Measurements from ENCODE around the gene EMP2.

EMP2 gene

DNA sequence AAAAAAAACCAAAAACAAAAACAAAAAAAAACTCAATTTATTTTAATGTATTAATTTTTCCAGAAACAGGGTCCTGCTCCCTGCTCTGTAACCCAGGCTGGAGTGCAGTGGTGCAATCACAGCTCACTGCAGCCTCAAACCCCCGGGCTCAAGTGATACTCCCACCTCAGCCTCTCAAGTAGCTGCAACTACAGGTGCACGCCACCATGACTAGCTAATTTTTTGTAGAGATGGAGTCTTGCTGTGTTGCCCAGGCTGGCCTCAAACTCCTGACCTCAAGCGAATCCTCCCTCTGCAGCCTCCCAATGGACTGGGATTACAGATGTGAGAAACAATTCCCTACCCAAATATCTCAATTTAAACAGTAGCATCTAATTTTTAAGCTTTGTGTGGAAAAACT, 25.2 kb upstream of the EMP2 start:
- TF ChIP-seq, protein P1, sequence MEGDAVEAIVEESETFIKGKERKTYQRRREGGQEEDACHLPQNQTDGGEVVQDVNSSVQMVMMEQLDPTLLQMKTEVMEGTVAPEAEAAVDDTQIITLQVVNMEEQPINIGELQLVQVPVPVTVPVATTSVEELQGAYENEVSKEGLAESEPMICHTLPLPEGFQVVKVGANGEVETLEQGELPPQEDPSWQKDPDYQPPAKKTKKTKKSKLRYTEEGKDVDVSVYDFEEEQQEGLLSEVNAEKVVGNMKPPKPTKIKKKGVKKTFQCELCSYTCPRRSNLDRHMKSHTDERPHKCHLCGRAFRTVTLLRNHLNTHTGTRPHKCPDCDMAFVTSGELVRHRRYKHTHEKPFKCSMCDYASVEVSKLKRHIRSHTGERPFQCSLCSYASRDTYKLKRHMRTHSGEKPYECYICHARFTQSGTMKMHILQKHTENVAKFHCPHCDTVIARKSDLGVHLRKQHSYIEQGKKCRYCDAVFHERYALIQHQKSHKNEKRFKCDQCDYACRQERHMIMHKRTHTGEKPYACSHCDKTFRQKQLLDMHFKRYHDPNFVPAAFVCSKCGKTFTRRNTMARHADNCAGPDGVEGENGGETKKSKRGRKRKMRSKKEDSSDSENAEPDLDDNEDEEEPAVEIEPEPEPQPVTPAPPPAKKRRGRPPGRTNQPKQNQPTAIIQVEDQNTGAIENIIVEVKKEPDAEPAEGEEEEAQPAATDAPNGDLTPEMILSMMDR (IDR thresholded peaks at IDR 0.05), result no peak

DNA sequence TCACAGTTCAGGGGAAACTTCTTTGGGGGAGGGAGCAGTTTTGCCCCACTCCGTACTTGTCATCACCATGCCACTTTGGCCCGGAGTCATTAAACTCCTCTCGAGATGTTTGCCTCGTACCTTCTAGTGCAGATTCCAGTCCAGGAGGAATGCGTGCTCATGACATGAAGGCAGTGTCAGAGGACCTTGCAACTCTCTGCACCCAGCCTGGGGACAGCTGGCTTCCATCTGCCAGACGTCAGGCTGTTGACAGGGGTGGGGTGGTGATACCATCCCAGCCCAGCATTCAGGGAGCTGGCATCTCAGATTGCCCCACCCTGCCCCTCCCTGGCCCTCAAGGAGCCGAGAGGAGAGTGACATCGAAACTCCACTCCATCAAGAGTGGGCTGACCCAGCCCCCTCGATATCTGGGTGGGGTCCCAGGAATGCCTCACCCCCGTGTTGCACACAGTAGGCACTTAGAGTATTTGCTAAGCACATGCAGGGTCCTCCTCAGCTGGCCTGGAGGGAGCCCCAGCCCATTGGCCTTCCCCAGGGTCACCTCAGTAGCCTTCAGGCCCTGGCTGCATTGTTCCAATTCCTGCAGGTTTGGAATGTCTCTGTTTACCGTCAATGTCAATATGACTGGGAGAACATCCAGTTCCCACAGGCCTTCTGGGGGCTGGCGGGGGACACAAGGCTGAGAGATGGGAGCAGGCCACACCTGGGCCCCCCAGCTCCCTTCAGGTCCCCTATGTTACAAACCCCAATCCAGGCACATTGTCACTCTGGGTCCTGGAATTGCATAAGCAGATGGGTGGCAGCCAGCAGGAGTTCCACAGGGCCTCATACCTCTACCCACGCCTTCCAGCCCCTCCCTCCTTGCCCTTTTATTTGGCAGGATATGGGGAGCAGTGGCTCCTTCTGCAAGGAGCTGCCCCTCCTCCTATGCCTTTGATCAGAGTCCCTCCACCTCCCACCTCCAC, 21.3 kb upstream of the EMP2 start:
- TF ChIP-seq, protein P1 (IDR thresholded peaks at IDR 0.05), result no peak

DNA sequence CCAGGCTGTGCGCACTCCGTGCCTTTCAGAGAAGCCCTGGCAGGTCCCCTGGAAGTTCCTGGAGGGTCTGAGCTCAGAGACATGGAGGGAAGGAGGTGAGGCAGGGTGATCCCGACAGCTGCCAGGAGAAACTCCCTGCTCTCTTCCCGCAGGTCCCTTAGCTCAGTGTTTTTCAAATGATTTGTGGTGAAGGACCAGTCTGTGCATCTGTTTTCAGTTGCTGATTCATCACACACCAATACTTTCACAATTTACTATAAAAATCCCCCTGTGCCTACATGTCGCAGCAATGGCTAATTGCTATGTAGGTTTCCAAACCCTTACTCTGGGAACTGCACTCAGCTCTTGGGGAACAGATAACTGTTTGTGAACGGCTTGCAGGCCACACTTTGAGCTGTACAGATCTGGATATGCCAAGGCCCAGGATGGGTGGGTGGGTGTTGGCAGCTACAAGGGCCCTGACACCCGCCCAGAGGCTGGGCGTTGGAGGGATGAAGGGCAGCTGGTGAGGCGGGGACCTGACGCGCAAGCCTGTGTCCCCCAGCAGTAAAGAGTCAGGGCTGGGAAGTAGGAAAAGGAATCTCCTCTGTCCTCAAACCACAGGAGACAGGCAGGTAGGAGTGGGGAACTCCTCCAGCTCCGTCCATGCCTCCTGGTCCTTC, 20.5 kb upstream of the EMP2 start:
- TF ChIP-seq, protein P1 (IDR thresholded peaks at IDR 0.05), result no peak

DNA sequence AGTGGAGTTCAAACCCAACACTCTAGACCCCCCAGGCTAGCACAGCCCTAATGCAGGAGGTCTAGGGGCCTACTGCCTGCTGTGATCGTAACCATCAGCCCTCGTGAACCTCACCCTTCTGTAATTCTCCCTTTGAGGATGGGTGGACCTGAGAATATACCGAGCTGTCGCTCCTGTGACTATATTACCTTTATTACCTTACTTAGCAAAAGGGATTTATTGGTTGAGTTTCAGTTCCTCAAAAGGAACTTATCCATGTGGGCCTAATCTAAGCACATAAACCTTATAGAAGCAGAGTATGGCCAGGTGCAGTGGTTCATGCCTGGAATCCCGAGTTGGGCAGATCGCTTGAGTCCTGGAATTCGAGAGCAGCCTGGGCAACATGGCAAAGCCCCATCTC, 19.2 kb upstream of the EMP2 start:
- TF ChIP-seq, protein P1 (IDR thresholded peaks at IDR 0.05), result no peak

DNA sequence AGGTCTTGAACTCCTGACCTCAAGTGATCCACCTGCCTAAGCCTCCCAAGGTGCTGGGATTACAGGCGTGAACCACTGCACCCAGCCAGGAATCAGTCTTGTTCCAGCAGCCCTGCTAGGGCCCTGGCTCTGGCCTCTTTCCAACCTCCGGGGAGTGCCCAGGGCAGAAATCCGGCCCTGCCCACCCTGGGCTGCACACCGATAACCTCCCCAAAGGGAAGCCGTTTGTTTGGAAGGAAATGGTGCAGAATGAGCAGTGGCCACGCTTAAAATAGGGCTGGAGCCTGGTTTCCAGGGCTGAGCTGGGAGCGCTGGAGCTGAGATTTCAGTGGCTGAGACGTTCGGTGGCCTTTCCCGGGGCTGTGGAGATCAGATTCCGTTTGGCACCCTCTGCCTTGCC, 17.8 kb upstream of the EMP2 start:
- TF ChIP-seq, protein P1 (IDR thresholded peaks at IDR 0.05), result no peak

DNA sequence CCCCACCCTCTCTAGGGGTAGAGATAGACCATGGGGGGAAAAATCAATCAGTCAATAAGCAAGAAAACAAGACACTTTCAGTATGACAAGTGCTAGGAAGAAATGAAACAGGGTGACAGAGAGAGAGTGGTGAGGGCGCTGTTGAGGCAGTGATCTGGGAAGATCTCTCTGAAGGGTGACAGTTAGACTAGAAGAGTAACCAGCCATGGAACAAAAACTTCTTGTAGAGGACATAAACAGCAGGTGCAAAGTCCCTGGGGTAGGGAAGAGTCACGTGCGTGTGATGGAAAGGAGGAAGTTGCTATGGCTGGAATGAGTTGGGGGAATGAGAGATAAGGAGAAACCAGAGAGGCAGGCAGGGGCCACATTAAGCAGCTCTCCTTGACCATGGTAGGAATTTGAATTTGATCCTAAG, 16.8 kb upstream of the EMP2 start:
- TF ChIP-seq, protein P1 (IDR thresholded peaks at IDR 0.05), result no peak

DNA sequence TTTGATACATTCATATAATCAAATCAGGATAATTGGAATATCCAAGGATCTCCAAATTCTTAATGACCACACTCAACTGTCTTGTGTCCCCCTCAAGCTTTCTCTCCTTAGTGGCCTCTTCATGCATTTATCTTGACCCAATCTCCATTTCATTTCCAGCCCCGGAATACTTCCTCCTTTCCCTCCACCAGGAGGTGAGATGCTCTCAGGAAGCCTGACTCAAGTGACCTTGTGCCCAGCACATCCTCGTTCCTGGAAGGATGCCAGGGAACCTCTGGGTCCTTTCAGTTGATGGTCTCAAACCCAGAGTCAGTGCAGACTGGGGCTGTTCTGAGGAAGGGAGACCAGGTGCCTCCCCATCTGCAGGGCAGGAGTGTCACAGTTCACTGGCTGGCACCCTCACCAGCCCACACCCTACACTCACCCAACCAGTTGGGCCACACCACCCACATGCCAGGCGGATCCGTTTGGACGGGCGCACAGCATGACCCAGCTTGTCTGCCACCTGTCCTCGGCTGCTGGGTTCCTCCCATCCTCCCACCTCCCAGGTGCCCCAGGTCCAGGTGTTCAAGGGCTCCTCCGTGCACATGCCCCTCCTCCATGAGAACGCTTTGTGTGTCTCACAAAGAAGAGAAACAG, 14.0 kb upstream of the EMP2 start:
- TF ChIP-seq, protein P1 (IDR thresholded peaks at IDR 0.05), result no peak

All from LNCAP (cell line).